Right renal pelvis (tissue), 4 donors: ENCODE results near the gene RPS27A. TPM values are rescaled to one million over a fixed set of nuclear protein-coding genes. Genes with fewer than 3 reads are reported as not detected.
"Not testable (repeated sequence)": the region's sequence is repeated elsewhere in the genome, so short reads cannot be mapped to it uniquely, and the experiment has no call there.

Experiments used
- DNase-seq, 4 donors: peaks; one replicate each; pipeline ENCODE4 v3.0.0-alpha.2; 2013; ENCODE audit warnings: low read depth in 4 of 4, low spot score in 3 of 4, missing footprints in 1 of 4
- polyA plus RNA-seq, 4 donors: library from polyadenylated mRNA; unstranded; fragments of 120-200 nt; gene quantifications; one replicate each; pipeline ENCODE4 v1.2.1, GENCODE V29; 2013; ENCODE audit not compliant: insufficient read length in 4 of 4

The RPS27A gene
- polyA plus RNA-seq, 4 donors = 1,624 to 1,922 (median 1,810) TPM

DNA sequence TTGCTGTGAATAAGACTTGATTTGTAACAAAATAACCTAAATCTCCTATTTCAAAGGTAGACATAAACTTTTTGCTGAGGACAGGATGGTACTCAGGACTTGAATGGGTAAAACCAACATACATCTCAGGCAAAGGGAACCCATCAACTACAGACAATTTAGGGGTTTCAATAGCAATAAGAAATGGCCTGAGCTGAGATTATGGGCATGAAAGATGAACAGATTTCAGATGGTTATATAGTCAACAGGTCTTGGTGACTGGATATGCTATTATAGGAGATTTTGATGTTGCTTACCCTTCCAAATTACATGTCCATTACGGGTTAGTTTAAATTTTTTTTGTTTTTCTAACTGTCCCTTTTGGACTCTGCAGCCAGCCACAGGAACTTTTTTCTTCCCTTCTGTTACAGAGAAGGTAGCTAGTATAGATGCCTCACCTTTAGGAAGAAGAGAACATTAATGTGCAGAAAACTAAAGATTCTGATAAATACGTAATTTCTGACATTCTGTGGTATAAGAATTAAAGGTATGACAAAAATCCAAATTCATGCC is 4.6 kb downstream of the RPS27A start:
- no peak for DNase-seq

DNA sequence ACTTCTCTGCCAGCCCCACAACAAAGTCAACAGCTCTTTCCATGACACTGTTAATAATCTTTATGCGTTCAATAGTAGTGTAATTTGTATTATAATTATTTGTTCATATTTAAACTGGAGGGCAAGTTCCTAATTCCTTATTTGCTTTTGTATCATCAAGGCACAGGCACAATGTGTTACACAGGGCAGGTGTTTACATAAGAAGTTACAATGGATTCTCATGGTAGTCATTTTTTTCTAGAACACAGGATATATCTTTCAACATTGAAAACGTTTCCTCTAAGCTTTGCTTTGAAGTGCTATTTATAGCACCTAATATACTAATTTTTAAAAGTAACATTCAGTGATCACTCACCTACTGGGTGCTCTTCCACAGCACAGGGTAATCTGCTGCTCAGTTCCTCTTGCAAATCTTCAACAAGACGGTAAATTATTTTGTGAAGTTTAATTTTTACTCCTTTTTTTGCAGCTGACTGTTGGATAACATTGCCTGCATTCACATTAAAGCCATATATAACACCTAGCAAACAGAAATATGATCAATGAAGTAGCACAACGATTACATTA is 7.3 kb downstream of the RPS27A start:
- no peak for DNase-seq

DNA sequence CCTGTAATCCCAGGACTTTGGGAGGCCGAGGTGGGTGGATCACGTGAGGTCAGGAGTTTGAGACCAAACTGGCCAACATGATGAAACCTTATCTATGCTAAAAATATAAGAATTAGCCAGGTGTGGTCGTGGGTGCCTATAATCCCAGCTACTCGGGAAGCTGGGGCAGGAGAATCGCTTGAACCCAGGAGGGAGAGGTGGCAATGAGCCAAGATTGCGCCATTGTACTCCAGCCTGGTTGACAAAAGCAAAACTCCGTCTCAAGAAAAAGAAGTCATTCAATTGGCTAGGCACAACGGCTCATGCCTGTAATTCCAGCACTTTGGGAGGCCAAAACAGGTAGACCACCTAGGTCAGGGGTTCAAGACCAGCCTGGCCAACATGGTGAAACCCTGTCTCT is 9.1 kb downstream of the RPS27A start:
- DNase-seq = not testable (repeated sequence)

DNA sequence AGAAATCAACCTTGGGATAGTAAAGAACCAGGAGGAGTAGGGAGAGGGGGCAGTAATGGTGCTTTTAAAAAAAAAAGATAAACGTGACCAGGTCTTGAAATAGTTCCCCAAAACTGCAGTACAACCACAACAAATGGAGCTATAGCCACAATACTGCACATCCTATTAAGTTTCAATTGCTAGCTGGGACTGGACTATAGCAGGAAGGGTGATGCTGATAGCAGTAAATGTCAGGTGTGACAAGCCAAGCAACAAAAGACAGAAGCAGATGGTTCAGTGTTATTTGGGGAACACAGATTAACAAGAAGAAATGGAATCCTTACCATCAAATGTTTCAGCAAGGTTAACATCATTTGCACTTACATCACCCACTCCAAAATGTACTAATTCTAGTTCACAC is 10.1 kb downstream of the RPS27A start:
- DNase-seq = no peak

DNA sequence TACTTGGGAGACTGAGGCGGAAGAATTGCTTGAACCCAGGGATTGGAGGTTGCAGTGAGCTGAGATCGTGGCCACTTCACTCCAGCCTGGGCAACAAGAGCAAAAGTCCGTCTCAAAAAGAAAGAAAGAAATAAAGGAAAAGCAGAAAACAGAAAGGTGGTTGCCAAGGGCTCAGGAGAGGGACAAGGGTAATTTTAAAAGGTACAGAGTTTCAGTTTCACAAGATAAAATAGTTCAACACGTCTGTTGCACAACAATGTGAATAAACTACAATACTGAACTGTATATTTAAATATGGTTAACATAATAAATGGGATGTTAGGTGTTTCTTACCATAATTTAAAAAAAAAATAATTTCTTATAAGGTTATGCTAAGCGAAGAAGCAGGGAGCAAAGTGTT is 12.9 kb downstream of the RPS27A start:
- DNase-seq = no peak

DNA sequence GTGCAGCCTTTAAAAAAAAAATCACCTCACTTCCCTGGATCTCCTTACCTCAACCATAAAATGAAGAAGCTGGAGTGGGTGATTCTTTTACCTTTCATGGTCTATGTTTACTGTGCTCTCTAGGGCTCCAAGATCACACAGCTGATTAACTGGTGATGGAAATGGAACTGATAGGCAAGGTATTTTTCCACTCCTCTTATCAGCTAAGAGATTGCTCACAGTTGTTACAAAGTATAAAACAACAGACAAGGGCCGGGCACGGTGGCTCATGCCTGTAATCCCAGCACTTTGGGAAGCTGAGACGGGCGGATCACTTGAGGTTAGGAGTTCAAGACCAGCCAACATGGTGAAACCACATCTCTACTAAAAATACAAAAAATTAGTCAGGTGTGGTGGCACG is 14.5 kb downstream of the RPS27A start:
- no peak for DNase-seq

DNA sequence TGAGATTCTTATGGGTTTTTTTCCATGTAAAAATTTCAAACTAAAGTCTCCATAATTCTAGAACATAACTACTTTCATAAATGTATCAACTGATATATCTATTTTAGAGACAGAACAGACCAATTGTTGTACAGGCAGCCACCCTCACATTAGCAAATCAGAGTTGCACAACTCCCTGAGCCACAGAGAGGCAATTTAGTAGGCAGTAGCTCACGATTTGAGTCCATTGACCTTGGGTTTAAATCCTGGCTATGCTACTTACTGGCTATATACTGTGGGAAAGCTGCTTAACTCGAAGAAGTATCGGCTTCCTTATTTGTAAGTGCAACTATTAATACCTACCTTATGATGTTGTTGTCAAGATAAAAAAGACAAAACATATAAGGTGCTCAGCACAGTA is 20.3 kb downstream of the RPS27A start:
- no peak for DNase-seq

DNA sequence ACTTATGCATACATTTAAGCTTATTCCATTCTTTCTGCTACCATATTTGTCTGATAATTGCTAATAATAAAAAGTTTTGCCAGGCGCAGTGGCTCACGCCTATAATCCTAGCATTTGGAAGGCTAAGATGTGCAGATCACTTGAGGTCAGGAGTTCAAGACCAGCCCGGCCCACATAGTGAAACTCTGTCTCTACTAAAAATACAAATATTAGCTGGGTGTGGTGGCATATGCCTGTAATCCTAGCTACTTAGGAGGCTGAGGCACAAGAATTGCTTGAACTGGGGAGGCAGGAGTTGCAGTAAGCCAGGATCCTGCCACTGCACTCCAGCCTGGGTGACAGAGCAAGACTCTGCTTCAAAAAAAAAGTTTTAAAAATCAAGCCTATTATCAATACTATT is 27.1 kb downstream of the RPS27A start:
- DNase-seq = not testable (repeated sequence)

DNA sequence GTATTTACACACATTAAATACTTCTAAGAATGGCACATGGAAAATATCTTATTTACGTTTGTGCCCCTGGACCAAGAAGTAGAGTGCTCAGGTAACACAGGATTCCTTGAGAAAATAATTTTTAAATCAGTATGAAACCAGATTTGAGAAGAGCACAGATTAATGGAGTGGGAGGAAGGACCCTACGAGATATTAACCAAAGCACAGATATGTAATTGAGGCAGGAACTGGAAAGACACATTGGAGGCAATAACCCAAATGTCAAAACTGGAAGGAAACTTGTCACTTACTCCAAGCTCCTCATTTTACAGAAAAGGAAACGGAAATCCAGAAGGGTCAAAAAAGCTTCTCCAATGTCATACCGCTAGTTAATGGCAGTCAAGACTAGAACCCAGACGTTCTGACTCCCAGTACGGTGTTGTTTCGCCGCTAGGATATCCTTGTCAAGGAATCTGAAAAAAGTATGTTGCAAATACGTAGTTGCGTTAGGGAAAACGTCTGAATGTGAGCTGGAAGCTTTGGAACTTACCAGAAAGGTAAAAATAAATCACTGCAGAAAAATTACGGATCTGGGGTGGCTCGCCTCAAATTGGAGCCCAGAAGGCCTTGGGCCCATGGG is 35.9 kb downstream of the RPS27A start:
- DNase-seq = no peak

DNA sequence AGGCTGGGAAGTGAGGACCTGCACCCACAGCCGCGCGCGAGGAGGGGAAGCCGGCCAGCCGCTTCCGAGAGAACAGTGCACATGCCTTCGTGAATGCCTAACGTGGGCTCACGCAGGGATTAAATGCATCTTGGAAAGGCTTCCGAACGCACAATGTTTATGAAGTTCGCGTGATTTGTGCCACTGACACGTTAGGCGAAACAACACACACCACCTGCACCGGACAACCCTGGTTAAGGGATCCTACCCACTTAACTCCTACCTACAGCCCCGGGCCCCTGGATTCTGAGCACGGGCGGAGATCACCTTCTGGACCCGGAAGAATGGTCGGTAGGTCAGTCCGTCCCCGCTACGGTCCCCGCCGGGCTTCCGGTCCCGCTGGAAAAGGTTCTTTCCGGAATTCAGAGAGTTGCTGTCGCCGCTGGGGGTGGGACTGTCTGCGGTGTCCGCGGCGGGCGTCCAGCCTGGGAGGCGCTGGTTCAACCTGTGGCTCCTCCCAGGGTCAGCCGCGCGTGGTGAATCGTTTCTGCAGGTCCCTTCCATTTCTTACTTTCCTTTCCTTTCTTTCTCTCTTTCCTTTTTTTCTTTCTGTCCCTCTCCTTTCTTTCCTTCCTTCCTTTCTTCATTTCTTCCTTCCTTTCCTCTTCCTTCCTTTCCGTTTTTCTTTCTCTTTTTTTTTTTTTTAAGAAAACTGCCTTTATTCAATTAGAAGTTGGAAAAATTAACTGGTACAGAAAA is 36.6 kb downstream of the RPS27A start, which contains the start of gene MTIF2:
MTIF2 (minus strand) TSS at position 325 of the 738 bp plus-strand sequence. CDS start 5,373 bp downstream, outside the sequence.
- peak; percentile 87 to 89 (median 88) for DNase-seq

DNA sequence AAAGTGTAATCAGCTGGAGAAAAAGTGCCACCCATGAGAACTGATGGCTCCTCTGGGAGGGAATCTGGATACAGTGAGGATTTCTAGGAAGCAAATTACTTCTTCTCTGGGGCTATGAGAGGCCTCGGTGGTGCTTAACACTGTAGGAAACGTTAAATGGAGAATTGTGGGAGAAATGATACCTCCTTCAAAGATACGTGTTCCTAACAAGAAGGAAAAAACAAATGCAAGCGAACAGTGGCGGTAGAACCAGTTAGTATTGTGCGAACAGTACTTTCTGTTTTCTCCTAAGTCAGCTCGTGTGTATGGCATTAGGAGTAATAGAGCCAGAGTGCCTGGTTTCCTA is 37.1 kb downstream of the RPS27A start:
- no peak for DNase-seq

DNA sequence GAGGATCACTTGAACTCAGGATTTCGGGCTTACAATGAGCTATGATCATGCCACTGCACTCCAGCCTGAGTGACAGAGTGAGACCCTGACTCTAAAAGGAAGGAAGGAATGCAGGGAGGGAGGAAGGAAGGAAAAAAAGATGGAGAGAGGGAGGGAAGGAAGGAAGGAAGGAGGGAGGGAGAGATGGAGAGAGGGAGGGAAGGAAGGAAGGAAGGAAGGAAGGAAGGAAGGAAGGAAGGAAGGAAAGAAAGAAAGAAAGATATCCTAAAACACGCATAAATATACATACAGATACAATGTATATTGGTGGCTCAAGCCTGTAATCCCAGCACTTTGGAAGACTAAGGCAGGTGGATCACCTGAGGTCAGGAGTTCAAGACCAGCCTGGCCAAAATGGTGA is 41.9 kb downstream of the RPS27A start:
- DNase-seq = not testable (repeated sequence)

DNA sequence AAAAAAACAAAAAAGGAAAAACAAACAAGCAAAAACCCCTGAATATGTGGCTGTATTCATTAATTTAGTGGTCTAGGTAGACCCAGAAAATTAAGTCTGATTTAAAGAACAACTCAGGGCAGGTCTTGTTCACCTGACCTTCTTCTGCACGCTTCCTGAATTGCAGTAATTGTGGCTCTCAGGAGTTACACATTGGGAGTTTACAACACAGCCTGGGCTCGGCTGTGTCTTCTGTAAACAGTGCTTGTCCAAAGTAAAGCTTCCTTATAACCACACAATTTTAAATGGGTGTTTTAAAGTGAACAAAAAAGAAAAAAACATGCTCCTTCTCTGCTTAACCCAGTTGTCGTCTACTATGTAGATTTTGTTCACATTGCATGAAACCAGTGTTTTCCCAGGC is 44.8 kb downstream of the RPS27A start:
- DNase-seq = no peak

DNA sequence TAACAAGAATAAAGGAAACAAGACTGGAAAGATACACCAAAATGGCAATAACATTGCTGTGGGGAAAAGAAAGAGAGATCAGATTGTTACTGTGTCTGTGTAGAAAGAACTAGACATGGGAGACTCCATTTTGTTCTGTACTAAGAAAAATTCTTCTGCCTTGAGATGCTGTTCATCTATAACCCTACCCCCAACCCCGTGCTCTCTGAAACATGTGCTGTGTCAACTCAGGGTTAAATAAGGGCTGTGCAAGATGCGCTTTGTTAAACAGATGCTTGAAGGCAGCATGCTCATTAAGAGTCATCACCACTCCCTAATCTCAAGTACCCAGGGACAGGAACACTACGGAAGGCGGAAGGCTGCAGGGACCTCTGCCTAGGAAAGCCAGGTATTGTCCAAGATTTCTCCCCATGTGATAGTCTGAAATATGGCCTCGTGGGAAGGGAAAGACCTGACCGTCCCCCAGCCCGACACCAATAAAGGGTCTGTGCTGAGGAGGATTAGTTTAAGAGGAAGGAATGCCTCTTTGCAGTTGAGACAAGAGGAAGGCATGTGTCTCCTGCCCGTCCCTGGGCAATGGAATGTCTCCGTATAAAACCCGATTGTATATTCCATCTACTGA is 46.8 kb downstream of the RPS27A start:
- not testable (repeated sequence) for DNase-seq

DNA sequence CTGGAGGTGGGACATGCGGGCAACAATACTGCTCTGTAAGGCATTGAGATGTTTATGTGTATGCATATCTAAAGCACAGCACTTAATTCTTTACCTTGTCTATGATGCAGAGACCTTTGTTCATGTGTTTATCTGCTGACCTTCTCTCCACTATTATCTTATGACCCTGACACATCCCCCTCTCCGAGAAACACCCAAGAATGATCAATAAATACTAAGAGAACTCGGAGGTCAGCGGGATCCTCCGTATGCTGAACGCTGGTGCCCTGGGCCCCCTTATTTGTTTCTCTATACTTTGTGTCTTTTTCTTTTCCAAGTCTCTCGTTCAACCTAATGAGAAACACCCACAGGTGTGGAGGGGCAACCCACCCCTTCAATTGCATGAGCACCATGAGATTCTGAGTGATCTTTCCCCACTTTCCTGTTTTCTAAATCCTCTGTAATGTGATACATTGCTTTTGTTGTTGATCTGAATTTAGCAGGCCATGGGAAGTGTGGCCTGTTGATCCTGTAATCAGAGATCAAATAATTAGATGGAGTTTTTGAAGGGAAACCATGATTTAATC is 47.5 kb downstream of the RPS27A start:
- not testable (repeated sequence) for DNase-seq

DNA sequence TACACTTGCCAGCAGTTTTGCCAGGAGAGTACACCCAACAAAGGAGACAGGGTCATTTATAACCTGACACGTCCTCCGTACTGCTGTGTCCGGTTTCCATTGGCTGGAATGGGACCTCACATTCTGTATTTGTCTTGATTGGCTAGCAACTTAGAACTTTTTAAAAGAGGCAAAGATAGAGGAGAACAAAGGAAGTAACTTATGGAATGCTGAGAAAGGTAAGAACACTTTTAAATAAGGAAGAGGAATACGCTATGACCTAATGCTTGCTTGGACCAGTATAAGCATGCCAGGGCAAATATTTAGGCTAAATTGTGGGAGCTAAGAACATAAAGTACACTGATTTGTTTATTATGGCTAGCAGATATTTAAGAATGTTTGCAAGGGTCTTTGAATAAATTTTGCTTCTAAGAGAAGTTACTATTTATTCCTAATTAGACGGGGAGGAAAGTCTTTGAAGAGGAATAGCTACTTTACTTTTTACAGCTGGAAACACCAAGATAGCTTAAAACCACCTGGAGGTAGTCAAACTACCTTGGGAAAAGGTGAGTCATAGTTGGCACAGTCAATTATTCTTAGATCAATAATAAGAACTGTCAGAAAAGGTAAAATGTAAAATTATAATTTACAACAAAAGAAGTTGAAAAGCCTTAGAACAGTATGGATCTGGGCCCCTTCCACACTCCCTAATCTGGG is 48.5 kb downstream of the RPS27A start:
- DNase-seq = not testable (repeated sequence)

DNA sequence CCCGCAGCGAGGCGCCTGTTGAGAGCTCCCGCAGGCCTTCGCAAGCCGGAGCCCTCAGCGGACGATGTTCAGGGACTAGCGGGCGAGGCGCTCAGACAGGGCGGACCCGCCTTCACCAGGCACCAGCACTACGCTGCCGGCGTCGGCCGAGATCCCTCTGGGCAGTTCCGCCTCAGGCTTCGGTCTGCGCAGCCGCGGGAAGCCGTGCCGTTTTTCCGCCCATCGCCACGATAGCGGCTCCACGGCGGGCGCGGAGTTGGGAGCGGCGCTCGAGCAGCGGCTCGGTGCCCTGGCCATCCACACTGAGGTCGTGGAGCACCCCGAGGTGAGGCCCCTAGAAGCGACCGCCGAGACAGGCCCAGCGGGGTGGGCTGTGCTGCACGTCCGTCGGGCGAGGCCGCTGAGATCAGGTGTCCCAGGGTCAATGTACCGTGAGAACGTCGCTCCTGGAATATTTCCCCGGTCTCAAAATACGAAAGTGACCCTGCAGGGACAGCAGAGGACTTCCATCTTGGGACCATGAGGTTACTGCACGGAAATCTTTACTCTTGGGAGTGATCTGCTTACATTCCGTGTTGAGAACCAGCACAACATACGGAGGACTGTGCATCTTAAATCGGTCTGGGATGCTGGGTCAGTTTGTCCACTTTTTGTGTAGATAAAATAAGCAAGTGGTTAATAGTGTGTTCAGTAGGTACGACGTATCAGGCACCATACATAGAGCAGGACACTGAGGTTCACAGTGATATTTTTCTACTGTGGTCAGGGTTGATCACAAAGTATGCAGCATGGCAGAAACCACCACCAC is 49.8 kb downstream of the RPS27A start:
- peak in 3 of 4 donors; percentile 39 to 79 (median 58) for DNase-seq

DNA sequence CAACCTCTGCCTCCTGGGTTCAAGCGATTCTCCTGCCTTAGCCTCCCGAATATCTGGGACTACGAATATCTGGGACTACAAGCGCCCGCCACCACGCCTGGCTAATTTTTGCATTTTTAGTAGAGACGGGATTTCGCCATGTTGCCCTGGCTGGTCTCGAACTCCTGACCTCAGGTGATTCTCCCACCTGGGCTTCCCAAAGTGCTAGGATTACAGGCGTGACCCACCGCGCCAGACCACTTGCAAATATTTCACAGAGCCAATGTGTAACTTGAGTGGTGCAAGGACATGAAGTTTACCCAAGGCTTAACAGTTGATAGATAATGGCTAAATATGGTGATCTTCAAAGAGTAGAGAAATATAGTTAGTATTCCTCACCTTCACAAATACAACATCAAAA is 50.6 kb downstream of the RPS27A start:
- no peak for DNase-seq
